NCI-H526 treated with DMSO at 0.1 percent for 48 hours (cell line): Measurements from ENCODE around the gene ADGRB2.

Experiments used
- DNase-seq: peaks from one replicate; lab custom pipeline; 2025; lab: John Stamatoyannopoulos, UW

Gene ADGRB2

GRCh38 chr1:31795801-31796621 is 31.9 kb upstream of the ADGRB2 start:
- DNase-seq, result no peak

DNA sequence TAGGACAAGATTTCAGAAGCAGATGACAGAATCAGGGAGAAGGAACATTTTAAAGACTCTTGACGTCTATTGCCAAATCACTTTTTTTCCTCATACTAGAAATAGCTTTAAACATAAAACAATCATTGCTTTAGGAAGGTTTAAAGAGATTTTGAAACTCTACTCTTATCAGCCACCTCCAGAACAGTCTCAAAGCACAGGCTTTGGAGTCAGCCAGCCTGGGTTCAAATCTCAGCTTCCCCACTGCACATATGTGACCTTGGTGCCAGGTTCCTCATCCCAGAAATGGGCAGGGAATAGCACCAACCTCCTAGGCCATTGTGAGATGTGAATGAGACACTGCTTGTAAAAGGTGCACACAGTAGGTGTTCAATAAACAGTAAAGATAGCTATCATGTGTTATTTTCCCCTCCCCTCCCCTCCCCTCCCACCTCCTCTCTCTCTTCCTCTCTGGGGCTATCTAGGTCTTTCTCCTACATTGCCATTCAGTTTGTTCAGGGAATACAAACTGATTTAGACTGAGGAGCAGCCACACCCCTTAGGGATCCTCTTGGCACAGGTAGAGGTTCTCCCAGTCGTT is 31.0 kb upstream of the ADGRB2 start:
- no peak for DNase-seq

DNA sequence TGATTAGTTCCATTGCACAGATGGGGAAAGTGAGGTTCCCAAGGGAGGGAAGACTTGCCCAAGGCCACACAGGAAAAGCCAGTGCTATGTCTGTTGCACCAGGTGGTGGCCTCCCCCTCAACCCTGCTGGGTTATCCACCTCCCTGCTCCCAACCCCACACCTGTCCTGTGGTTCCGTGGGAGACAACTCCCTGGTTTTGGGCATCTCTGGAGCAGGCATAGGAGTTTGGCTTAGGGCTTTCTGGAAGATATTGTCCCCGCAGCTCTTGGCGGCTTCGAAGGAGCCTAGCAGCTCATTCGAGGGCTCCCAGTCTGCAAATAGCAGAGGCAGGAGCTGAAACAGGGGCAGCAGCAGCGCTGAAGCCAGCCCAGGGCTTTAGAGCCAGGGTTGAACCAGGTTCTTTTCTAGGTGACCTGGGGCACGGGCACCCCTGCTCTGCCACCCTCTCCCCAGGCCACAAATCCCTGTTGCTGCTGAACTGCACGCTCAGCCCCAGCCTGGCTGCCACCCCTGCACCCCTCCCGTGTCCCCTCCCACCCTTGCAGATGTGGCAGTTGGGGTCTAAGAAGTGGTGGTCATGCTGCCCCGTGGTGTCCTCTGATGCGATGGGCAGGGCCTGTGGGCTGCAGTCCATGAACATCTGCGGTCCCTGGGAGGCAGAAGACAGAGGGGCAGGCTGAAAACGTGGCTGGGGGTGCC is 29.6 kb upstream of the ADGRB2 start:
- no peak for DNase-seq

DNA sequence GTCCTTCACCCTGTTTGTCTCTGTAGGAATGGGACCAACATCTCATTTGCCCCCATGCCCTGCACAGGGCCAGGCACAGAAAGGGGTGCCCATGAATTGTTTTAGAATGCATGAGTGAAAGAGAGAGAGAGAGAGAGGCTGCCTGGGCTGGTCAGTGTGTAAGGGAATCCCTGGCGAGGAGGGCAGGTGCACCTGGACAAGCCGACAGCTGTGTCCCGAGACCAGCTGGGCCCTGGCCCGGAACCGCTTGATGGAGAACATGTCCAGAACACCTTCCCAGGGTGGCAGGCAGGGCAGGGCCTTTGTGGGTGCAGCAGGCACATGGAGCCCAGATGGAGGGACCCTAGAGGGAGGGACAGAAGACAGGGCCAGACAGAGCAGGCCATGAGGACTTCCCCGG is 28.9 kb upstream of the ADGRB2 start:
- DNase-seq, result no peak

DNA sequence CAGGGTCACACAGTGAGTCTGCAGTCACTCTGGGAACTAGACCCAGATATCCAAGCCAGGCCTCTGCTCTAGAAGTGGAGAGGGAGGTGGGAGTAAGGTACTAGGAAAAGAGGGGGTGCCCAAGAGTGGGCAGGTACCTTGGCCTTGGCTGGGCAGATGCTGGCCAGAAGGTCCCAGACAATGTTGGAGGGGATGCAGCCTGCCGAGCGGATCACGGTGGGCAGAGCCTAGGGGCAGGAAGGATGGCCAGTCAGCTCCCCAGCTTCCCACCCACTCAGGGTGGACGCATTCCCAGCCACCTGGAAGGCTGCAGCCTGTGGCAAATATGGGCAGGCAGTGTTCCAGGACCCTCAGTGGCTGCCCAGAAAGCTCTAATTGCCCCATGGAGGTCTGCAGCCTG is 28.4 kb upstream of the ADGRB2 start:
- DNase-seq, result no peak

GRCh38 chr1:31792116-31792515 is 28.0 kb upstream of the ADGRB2 start:
- DNase-seq, result no peak

- no peak for DNase-seq
Observed at GRCh38 chr1:31791131-31791858, 27.2 kb upstream of the ADGRB2 start.

DNA sequence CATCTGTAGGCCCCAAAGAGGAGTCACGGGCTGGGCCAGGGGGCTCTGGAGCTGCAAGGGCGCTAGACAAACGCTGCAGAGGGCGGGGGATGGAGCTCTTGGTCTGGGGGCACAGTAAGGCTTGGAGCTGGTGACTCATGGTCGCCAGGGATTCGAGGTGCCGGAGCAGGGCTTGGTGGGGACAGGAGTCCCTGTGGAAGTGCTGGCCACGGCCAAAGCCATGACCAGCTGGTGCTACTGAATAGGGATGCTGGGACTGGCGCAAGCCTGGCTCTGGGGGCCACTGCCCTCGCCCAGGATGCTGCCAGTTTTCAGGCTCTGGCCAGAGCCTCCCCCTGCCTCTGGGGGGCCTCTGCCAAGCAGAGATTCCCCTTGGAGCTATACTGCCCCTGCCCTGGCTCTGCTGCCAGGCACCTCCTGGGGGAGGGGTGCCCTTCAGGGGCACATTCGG is 26.5 kb upstream of the ADGRB2 start:
- DNase-seq, result no peak

DNA sequence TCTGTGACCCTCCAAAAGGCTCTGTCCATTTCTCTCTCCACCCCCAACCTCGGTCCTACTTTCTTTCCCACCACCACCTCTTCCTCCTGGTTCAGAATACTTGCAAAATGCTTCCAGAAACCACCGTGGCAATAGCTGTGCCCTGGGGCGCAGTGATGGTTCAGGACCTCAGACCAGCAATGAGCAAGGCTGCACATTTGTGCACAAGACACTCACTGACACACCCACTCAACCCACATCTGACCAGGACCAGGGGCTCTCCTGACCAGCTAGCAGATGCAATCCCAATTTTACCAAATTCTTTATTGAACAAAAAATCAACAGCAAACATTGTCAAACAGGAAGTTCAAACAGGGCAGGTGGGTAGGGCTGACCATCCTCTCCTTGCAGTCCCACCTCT is 26.0 kb upstream of the ADGRB2 start:
- no peak for DNase-seq

DNA sequence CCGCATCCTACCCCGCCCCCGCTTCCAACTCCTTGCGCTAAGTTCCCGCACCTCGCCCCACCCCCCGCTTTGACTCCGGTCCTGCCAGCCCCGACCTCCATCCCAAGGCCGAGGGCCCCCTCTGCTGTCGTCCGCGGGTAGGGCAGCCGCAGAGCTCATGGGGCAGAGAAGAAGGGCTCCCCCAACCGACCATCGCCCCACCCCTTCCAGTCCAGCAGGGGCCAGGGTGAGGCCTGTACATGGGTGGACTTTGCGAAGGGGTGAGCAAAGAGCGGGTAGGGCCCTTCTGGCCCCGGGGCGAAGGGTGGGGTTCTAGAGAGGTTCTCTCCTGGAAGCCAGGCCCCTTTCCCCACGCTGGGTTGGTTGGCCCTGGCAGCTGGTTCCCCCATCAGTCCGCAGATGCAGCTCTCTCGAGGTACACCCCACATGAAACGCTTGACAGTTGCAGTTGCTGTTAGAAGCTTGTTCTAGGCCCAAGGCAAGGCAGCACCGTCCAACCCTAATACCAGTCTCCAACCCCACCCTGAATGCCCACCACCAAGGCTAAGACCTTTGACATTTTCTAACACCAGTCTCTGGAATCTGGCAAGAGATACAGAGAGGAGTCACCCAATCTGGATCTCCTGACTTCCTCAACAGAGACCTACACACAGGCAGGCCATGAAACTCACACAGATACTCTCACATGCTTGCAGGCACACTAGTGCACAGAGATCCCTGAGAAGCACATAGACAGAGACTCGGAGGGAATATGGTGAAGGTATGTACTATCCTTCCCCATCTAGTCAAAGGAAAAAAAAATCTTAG is 25.3 kb upstream of the ADGRB2 start:
- DNase-seq, result peak; percentile 86

DNA sequence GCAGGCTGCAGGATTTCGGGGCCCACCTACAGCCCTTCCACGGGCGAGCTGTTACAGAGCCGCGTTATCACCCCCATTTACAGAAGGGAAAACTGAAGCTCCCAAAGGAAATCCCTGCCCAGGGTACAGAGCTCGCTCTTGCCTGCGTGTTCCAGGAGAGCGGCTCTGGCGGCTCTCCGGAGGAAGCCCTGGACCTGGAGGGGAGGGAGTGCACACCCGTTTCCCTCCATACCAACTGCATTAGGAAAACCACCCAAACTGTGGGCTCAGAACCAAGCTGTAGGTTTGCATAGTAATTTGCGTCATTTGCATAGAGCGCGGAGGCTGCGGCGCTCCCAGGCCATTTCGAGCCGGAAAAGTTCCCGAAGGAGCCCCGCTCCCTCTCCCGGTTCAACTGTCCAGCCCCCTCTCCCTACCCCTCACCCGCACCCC is 24.7 kb upstream of the ADGRB2 start:
- peak; percentile 86 for DNase-seq

DNA sequence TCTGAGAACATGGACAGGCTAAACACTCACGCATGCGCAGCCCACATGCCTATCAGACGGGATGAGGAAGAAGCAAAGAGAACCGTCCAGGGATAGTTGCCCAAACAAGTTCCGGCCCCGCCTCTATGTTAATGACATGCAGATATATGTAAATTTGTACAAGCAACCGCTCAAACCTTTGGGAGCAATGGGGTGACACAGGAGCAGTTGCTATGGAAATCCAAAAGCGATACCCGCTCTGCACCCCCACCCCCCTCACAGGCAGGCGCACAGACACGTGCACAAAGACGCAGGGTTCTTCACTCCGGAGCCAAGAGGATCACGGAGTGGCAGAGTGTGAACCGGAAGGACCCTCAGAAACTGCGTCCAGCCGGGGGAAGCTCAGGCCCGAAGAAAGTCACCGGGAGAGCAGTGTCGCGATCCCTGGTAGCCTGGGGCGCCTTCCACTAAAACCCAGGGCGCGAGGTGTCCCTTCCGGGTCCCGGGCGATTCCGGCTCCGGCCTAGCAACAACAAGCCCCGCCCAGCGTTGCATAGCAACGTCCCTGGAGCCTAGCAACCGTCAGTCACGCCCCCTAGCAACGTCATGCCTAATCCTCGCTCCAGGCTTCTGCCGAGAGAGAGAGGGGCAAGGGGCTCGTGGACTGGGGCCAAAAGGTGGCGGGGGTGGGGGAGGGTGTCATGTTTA is 24.1 kb upstream of the ADGRB2 start:
- peak; percentile 86 for DNase-seq

- no peak for DNase-seq
Observed at GRCh38 chr1:31787786-31788137, 23.6 kb upstream of the ADGRB2 start.

GRCh38 chr1:31787261-31787660 is 23.1 kb upstream of the ADGRB2 start:
- no peak for DNase-seq

- DNase-seq, result peak; percentile 52
Observed at GRCh38 chr1:31786366-31787060, 22.4 kb upstream of the ADGRB2 start.

GRCh38 chr1:31785947-31786290 is 21.8 kb upstream of the ADGRB2 start:
- DNase-seq, result no peak

DNA sequence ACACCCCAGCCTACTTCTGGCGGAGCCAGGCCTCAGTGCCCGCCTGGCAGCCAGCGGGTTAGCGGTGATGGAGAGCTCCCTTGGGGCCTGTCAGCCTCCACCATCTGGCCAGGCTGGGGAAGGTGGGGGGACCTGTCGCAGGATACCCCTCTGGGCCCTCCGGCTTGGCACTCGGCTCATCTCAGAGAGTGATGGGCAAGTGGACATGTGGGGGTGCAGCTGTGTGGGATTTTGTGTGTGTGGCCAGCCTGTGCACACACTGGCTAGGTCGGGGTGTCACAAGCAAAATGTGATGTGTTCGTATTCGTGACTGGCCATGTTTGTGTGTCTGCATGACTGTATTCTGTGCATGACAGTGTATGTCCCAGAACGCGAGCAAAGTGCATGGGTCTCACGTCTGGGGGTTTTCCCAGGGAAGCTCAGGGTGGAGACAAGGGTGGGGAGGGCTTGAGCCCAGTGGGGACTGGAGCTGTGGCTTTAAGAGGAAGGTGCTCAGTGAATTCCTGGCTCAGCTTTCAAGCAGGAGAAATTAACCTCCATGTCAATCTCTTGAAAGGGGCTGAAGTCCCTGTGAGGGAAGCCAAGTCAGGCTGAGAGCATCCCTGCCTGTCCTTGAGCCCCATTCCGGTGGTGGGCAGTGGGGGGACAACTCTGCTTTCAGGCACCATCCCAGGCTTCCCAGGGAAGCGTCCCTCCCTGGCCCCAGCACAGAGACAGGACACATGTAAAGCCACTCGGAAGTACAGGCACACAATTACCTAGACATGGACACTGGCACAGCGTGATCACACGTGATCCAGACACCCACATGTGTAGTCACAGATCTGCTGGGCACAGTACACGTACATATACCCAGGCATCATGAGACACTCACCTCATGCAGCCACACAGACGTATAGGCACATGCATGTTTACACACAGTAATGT is 21.1 kb upstream of the ADGRB2 start:
- DNase-seq, result peak; percentile 37

- no peak for DNase-seq
Observed at GRCh38 chr1:31784356-31785019, 20.3 kb upstream of the ADGRB2 start.

- no peak for DNase-seq
Observed at GRCh38 chr1:31783846-31784245, 19.7 kb upstream of the ADGRB2 start.
